ENCODE measurements around the gene ZNHIT2. TPM values are rescaled to one million over a fixed set of nuclear protein-coding genes. Genes with fewer than 3 reads are reported as not detected.

Gene ZNHIT2
- total and polyA plus RNA-seq, 2 of the 13 experiments (the other 11 are each of a cell fraction or from before 2014, with no cell fraction given): 1.1 to 6.5 TPM

DNA sequence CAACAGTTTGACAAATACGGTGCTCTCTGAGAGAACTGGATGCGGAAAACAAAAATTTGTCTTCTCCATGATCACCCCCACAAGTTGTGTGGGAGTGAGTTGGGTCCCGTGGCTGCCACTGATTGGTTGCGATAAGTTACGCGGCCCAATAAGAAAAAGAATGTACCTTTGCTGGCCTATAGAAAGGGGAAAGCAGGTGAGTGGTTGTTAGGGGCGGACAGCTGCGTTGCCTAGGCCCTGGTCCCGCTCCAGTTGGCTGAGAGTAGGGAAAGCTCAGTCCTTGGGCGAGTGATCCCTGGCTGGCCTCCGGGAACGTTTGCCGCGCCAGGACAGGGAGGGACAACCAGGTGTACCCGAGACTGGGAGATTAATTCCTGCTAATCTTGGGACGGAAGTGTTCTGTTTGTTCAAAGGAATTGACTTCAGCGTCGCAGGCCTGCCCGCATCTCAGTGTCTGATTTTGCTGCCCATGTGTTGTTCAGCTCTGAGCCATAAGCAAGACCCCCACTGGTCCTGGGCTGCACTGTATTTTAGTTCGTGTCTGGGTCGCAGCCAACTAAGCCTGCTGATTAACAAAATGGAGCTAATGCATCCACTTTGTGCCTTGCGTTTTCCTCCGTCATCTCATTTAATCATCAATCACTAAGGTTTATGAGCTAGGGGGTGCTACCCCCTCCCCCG, 17.6 kb upstream of the ZNHIT2 start (continued):
- TF ChIP-seq, protein P1, sequence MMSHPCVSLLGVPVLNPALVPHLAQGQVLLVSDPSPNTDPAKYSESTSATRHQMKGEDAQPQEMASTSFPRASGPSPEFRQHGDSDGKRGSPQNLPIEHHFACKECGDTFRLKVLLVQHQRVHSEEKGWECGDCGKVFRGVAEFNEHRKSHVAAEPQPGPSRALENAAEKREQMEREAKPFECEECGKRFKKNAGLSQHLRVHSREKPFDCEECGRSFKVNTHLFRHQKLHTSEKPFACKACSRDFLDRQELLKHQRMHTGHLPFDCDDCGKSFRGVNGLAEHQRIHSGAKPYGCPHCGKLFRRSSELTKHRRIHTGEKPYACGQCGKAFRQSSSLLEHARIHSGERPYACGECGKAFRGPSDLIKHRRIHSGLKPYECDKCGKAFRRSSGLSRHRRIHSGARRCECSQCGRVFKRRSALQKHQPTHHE (CRISPR knock-in tag; IDR thresholded peaks at IDR 0.05; ENCODE audit: borderline replicate concordance): no peak
- TF ChIP-seq ZNF710 (CRISPR knock-in tag; IDR thresholded peaks at IDR 0.05; ENCODE audit: borderline replicate concordance) (no peak), ZNF441 (CRISPR knock-in tag; IDR thresholded peaks at IDR 0.05; ENCODE audit: borderline replicate concordance) (peak; percentile 26; the same call in 1 of the 2 replicates), CEBPG (CRISPR knock-in tag; IDR thresholded peaks at IDR 0.05) (no peak), TCF12 (IDR thresholded peaks at IDR 0.05) (no peak), TCF12 (CRISPR knock-in tag; IDR thresholded peaks at IDR 0.05) (no peak), ZNF740 (CRISPR knock-in tag; IDR thresholded peaks at IDR 0.05) (no peak), HMGA1 (CRISPR knock-in tag; conservative IDR thresholded peaks at IDR 0.05) (no peak), ZNF670 (CRISPR knock-in tag; IDR thresholded peaks at IDR 0.05; ENCODE audit: borderline replicate concordance) (no peak), MED1 (CRISPR knock-in tag; IDR thresholded peaks at IDR 0.05) (peak; percentile 10; the same call in 1 of the 2 replicates), U2AF1 (optimal IDR thresholded peaks at IDR 0.05; ENCODE audit: low read depth, low read length) (no peak), ZNF414 (CRISPR knock-in tag; IDR thresholded peaks at IDR 0.05) (no peak), ZNF501 (CRISPR knock-in tag; IDR thresholded peaks at IDR 0.05) (no peak), ERF (CRISPR knock-in tag; IDR thresholded peaks at IDR 0.05) (no peak; the same call in 1 of the 2 replicates)
- TF ChIP-seq, protein P2, sequence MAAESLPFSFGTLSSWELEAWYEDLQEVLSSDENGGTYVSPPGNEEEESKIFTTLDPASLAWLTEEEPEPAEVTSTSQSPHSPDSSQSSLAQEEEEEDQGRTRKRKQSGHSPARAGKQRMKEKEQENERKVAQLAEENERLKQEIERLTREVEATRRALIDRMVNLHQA (CRISPR knock-in tag; IDR thresholded peaks at IDR 0.05): no peak
- TF ChIP-seq, protein P3, sequence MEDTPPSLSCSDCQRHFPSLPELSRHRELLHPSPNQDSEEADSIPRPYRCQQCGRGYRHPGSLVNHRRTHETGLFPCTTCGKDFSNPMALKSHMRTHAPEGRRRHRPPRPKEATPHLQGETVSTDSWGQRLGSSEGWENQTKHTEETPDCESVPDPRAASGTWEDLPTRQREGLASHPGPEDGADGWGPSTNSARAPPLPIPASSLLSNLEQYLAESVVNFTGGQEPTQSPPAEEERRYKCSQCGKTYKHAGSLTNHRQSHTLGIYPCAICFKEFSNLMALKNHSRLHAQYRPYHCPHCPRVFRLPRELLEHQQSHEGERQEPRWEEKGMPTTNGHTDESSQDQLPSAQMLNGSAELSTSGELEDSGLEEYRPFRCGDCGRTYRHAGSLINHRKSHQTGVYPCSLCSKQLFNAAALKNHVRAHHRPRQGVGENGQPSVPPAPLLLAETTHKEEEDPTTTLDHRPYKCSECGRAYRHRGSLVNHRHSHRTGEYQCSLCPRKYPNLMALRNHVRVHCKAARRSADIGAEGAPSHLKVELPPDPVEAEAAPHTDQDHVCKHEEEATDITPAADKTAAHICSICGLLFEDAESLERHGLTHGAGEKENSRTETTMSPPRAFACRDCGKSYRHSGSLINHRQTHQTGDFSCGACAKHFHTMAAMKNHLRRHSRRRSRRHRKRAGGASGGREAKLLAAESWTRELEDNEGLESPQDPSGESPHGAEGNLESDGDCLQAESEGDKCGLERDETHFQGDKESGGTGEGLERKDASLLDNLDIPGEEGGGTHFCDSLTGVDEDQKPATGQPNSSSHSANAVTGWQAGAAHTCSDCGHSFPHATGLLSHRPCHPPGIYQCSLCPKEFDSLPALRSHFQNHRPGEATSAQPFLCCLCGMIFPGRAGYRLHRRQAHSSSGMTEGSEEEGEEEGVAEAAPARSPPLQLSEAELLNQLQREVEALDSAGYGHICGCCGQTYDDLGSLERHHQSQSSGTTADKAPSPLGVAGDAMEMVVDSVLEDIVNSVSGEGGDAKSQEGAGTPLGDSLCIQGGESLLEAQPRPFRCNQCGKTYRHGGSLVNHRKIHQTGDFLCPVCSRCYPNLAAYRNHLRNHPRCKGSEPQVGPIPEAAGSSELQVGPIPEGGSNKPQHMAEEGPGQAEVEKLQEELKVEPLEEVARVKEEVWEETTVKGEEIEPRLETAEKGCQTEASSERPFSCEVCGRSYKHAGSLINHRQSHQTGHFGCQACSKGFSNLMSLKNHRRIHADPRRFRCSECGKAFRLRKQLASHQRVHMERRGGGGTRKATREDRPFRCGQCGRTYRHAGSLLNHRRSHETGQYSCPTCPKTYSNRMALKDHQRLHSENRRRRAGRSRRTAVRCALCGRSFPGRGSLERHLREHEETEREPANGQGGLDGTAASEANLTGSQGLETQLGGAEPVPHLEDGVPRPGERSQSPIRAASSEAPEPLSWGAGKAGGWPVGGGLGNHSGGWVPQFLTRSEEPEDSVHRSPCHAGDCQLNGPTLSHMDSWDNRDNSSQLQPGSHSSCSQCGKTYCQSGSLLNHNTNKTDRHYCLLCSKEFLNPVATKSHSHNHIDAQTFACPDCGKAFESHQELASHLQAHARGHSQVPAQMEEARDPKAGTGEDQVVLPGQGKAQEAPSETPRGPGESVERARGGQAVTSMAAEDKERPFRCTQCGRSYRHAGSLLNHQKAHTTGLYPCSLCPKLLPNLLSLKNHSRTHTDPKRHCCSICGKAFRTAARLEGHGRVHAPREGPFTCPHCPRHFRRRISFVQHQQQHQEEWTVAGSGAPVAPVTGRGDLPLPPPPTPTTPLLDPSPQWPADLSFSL (CRISPR knock-in tag; IDR thresholded peaks at IDR 0.05): no peak
- TF ChIP-seq, protein P4, sequence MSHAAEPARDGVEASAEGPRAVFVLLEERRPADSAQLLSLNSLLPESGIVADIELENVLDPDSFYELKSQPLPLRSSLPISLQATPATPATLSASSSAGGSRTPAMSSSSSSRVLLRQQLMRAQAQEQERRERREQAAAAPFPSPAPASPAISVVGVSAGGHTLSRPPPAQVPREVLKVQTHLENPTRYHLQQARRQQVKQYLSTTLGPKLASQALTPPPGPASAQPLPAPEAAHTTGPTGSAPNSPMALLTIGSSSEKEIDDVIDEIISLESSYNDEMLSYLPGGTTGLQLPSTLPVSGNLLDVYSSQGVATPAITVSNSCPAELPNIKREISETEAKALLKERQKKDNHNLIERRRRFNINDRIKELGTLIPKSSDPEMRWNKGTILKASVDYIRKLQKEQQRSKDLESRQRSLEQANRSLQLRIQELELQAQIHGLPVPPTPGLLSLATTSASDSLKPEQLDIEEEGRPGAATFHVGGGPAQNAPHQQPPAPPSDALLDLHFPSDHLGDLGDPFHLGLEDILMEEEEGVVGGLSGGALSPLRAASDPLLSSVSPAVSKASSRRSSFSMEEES (CRISPR knock-in tag; IDR thresholded peaks at IDR 0.05): no peak
